ENCODE results near the gene TCF19. TPM values are rescaled to one million over a fixed set of nuclear protein-coding genes. Genes with fewer than 3 reads are reported as not detected.

Gene TCF19
- total and polyA plus RNA-seq, 2 experiments from 2014 or later, result 8.3 to 11.1 TPM

DNA sequence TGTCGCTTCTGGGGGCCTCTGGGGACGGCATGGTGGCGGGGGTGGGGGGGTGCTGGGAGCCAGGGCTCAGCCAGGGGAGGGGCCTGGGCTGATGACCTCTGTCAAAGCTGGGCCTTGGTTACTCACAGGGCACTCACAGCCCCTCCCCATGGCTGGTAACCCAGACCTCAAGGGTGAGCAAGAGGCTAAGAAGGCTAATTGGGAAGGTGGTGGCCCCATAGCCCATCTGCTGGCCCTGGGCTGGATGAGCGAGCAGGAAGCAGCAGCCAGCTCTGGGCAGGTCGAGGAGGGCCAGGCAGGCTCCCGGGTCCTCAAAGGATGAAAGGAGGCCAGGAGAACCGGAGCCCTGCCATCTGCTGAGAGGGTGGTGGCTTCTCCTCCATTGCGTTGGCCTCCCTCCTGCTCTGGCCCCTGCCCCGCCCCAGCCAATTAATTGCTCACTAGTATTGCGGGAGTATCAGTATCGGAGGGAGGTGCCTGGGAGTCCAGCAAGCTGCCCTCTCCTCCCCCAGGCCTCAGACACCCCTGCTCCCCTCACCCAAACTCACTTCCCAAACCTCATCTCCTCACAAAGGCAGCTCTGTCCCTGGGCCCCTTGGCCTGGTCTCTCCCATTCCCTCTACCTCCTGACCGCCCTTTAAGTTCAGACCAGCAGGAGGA, 37.1 kb upstream of the TCF19 start:
- no peak overlapping the region for H3K27ac Mint-ChIP-seq
- H3K27me3 ChIP-seq (ENCODE audit: insufficient read depth), result no peaks in the 10 kb centered on the region
- no peaks in the 10 kb centered on the region for H3K36me3 Mint-ChIP-seq (ENCODE audit: low read depth)

More for the DNA sequence above, 37.1 kb upstream of the TCF19 start:
- Histone ChIP-seq H4K20me1 (replicated peaks; ENCODE audit: insufficient read depth) (no peaks in the 10 kb centered on the region), H3F3A (replicated peaks; ENCODE audit: low read depth) (no peaks in the 10 kb centered on the region), H3K36me3 (ENCODE audit: insufficient read depth) (no peaks in the 10 kb centered on the region), H3K4me1 (ENCODE audit: insufficient read depth) (no peaks in the 10 kb centered on the region), H3K4me3 (no peak overlapping the region), H2AFZ (no peak overlapping the region), H3K79me2 (replicated peaks; ENCODE audit: insufficient read depth) (no peaks in the 10 kb centered on the region), H3K27ac (ENCODE audit: low read depth) (no peak overlapping the region), H3K9me2 (ENCODE audit: insufficient read depth) (no peaks in the 10 kb centered on the region), H3K4me2 (no peak overlapping the region)
- DNase-seq (ENCODE audit: low spot score) (no peak), ATAC-seq (no peak)
- TF ChIP-seq POLR2AphosphoS5 (IDR thresholded peaks at IDR 0.05; ENCODE audit: low read depth), result no peak
- TF ChIP-seq, protein P1, sequence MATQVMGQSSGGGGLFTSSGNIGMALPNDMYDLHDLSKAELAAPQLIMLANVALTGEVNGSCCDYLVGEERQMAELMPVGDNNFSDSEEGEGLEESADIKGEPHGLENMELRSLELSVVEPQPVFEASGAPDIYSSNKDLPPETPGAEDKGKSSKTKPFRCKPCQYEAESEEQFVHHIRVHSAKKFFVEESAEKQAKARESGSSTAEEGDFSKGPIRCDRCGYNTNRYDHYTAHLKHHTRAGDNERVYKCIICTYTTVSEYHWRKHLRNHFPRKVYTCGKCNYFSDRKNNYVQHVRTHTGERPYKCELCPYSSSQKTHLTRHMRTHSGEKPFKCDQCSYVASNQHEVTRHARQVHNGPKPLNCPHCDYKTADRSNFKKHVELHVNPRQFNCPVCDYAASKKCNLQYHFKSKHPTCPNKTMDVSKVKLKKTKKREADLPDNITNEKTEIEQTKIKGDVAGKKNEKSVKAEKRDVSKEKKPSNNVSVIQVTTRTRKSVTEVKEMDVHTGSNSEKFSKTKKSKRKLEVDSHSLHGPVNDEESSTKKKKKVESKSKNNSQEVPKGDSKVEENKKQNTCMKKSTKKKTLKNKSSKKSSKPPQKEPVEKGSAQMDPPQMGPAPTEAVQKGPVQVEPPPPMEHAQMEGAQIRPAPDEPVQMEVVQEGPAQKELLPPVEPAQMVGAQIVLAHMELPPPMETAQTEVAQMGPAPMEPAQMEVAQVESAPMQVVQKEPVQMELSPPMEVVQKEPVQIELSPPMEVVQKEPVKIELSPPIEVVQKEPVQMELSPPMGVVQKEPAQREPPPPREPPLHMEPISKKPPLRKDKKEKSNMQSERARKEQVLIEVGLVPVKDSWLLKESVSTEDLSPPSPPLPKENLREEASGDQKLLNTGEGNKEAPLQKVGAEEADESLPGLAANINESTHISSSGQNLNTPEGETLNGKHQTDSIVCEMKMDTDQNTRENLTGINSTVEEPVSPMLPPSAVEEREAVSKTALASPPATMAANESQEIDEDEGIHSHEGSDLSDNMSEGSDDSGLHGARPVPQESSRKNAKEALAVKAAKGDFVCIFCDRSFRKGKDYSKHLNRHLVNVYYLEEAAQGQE (IDR thresholded peaks at IDR 0.05; ENCODE audit: unreplicated experiment), result no peak
- no peak for TF ChIP-seq ZNF331 (CRISPR knock-in tag; IDR thresholded peaks at IDR 0.05; ENCODE audit: low read depth)
- no peak for TF ChIP-seq STAT1 (IDR thresholded peaks at IDR 0.05; ENCODE audit: unreplicated experiment)
- TF ChIP-seq EZH2 (IDR thresholded peaks at IDR 0.05; ENCODE audit: low read depth, unreplicated experiment), result no peak
- no peak for TF ChIP-seq ZNF114 (CRISPR knock-in tag; IDR thresholded peaks at IDR 0.05)
- TF ChIP-seq, protein P2, sequence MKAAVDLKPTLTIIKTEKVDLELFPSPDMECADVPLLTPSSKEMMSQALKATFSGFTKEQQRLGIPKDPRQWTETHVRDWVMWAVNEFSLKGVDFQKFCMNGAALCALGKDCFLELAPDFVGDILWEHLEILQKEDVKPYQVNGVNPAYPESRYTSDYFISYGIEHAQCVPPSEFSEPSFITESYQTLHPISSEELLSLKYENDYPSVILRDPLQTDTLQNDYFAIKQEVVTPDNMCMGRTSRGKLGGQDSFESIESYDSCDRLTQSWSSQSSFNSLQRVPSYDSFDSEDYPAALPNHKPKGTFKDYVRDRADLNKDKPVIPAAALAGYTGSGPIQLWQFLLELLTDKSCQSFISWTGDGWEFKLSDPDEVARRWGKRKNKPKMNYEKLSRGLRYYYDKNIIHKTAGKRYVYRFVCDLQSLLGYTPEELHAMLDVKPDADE (IDR thresholded peaks at IDR 0.05), result no peak
- no peak for TF ChIP-seq JUNB (IDR thresholded peaks at IDR 0.05; ENCODE audit: unreplicated experiment)
- no peak for TF ChIP-seq EZH2phosphoT487 (IDR thresholded peaks at IDR 0.05; ENCODE audit: unreplicated experiment)
- TF ChIP-seq, protein P3, sequence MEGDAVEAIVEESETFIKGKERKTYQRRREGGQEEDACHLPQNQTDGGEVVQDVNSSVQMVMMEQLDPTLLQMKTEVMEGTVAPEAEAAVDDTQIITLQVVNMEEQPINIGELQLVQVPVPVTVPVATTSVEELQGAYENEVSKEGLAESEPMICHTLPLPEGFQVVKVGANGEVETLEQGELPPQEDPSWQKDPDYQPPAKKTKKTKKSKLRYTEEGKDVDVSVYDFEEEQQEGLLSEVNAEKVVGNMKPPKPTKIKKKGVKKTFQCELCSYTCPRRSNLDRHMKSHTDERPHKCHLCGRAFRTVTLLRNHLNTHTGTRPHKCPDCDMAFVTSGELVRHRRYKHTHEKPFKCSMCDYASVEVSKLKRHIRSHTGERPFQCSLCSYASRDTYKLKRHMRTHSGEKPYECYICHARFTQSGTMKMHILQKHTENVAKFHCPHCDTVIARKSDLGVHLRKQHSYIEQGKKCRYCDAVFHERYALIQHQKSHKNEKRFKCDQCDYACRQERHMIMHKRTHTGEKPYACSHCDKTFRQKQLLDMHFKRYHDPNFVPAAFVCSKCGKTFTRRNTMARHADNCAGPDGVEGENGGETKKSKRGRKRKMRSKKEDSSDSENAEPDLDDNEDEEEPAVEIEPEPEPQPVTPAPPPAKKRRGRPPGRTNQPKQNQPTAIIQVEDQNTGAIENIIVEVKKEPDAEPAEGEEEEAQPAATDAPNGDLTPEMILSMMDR (conservative IDR thresholded peaks at IDR 0.05; ENCODE audit: low read depth in 2 of 2), result no peak
- no peak for TF ChIP-seq CREB1 (CRISPR knock-in tag; IDR thresholded peaks at IDR 0.05; ENCODE audit: low read depth)
- no peak for TF ChIP-seq NANOG (IDR thresholded peaks at IDR 0.05; ENCODE audit: borderline replicate concordance)
- TF ChIP-seq, protein P4, sequence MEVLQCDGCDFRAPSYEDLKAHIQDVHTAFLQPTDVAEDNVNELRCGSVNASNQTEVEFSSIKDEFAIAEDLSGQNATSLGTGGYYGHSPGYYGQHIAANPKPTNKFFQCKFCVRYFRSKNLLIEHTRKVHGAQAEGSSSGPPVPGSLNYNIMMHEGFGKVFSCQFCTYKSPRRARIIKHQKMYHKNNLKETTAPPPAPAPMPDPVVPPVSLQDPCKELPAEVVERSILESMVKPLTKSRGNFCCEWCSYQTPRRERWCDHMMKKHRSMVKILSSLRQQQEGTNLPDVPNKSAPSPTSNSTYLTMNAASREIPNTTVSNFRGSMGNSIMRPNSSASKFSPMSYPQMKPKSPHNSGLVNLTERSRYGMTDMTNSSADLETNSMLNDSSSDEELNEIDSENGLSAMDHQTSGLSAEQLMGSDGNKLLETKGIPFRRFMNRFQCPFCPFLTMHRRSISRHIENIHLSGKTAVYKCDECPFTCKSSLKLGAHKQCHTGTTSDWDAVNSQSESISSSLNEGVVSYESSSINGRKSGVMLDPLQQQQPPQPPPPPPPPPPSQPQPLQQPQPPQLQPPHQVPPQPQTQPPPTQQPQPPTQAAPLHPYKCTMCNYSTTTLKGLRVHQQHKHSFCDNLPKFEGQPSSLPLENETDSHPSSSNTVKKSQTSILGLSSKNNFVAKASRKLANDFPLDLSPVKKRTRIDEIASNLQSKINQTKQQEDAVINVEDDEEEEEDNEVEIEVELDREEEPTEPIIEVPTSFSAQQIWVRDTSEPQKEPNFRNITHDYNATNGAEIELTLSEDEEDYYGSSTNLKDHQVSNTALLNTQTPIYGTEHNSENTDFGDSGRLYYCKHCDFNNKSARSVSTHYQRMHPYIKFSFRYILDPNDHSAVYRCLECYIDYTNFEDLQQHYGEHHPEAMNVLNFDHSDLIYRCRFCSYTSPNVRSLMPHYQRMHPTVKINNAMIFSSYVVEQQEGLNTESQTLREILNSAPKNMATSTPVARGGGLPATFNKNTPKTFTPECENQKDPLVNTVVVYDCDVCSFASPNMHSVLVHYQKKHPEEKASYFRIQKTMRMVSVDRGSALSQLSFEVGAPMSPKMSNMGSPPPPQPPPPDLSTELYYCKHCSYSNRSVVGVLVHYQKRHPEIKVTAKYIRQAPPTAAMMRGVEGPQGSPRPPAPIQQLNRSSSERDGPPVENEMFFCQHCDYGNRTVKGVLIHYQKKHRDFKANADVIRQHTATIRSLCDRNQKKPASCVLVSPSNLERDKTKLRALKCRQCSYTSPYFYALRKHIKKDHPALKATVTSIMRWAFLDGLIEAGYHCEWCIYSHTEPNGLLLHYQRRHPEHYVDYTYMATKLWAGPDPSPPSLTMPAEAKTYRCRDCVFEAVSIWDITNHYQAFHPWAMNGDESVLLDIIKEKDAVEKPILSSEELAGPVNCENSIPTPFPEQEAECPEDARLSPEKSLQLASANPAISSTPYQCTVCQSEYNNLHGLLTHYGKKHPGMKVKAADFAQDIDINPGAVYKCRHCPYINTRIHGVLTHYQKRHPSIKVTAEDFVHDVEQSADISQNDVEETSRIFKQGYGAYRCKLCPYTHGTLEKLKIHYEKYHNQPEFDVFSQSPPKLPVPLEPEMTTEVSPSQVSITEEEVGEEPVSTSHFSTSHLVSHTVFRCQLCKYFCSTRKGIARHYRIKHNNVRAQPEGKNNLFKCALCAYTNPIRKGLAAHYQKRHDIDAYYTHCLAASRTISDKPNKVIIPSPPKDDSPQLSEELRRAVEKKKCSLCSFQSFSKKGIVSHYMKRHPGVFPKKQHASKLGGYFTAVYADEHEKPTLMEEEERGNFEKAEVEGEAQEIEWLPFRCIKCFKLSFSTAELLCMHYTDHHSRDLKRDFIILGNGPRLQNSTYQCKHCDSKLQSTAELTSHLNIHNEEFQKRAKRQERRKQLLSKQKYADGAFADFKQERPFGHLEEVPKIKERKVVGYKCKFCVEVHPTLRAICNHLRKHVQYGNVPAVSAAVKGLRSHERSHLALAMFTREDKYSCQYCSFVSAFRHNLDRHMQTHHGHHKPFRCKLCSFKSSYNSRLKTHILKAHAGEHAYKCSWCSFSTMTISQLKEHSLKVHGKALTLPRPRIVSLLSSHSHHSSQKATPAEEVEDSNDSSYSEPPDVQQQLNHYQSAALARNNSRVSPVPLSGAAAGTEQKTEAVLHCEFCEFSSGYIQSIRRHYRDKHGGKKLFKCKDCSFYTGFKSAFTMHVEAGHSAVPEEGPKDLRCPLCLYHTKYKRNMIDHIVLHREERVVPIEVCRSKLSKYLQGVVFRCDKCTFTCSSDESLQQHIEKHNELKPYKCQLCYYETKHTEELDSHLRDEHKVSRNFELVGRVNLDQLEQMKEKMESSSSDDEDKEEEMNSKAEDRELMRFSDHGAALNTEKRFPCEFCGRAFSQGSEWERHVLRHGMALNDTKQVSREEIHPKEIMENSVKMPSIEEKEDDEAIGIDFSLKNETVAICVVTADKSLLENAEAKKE (CRISPR knock-in tag; IDR thresholded peaks at IDR 0.05), result no peak
- H3K27me3 Mint-ChIP-seq (ENCODE audit: insufficient read depth, low read depth, poor library complexity), result peaks cover 19% of the 10 kb centered on the region
- peaks cover 8% of the 10 kb centered on the region; the same call in 2 of the 3 replicates for H3K4me1 Mint-ChIP-seq
- H3K9me3 Mint-ChIP-seq, result no peaks in the 10 kb centered on the region
- H3K4me3 Mint-ChIP-seq, result no peak overlapping the region

Data from GM23338 (cell line).